Hindlimb muscle (tissue), 1 donor: Measurements from ENCODE around the gene DNAJC6. TPM values are rescaled to one million over a fixed set of nuclear protein-coding genes. Genes with fewer than 3 reads are reported as not detected.

Experiments used
- DNase-seq: peaks from one replicate; pipeline ENCODE4 v3.0.0-alpha.2; 2013
- polyA plus RNA-seq: library from polyadenylated mRNA; unstranded; fragments of 120-200 nt; gene quantifications from one replicate; pipeline ENCODE4 v1.2.1, GENCODE V29; 2013; ENCODE audit not compliant: insufficient read length

The DNAJC6 gene
- polyA plus RNA-seq, 1 donor = 0.56 TPM

DNA sequence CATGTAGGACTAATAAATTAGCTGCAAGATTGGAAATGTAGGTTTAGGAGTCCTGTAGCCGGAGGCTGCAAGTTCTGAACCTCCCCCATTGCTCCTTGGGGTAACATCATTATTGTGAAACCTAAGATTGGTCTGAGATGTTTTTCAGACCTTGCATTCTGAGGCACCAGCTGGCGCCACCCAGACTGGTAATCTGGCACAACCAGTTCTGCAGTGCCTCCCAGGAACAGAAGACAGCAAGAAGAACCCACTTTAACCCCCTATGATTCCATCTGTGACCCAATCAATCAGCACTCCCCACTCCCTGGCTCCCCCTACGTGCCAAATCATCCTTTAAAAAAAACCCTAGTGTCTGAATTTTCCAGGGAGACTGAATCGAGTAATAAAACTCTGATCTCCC, 11.6 kb upstream of the DNAJC6 start:
- DNase-seq = no peak

DNA sequence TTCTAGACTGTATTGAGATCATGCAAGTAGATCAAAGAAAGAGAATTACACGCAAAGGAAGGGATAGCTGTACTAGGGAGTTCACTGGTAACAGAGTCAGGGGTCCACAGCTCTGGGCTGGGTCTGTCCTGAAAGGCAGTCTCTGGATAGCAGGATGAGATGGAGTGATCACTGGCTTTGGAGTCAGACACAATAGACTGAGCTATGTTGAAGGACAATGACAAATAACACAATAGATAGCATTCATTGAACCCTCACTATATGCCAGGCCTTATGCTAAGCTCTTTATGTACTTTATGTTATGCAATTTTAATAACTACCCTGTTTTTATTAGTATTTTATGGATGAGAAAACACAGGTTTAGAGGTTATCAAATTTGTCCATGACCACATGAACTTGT, 10.0 kb upstream of the DNAJC6 start:
- DNase-seq = no peak

DNA sequence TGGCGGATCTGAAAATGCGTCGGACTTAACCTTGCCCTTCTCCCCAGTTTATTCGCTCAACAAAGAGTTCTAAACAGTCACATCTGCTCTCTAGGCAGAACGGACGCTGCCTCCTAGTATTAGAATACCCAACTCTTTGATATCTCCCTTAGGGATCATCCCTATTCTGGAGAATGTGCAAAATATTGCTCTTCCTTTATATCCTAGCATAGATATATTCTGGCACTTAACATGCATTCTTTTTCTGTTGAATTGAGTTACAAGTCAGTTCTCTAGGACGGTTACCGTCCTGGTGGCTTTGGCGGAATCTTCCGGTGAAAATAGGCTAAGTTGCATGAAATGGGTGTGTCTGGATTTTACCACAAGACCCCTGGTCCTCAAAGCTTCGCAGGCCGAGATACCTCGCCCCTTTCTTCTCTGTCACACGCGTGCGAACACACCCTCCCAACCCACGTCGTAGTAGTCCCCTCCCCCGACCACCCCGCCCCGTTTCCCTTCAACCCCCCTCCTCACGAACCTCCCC, 501 bp upstream of the DNAJC6 start:
- DNase-seq = no peak

DNA sequence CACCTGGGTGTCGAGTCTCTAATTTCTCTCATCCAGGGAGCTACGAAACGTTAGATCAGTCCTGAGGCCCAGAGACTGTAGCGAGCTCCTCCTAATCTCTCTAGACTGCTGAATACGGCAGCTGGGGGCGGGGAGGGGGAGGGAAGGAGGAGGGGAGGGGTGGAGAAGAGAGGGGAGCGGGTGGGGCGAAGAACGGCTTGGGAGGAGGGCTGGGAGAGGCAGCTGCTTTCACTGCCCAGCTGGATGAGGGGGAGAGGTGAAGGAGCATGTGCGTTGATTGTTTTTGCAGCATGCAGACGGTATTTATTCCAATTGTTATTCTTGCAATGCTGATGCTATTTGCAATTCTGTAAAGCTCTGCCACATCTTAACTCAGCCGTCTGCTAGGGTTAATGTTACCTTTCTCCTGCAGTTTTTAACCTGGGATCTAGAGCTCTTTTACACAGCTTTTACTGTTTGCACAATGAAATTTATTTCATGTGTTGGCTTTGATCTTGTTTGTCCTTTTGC, 790 bp downstream of the DNAJC6 start:
- no peak for DNase-seq

DNA sequence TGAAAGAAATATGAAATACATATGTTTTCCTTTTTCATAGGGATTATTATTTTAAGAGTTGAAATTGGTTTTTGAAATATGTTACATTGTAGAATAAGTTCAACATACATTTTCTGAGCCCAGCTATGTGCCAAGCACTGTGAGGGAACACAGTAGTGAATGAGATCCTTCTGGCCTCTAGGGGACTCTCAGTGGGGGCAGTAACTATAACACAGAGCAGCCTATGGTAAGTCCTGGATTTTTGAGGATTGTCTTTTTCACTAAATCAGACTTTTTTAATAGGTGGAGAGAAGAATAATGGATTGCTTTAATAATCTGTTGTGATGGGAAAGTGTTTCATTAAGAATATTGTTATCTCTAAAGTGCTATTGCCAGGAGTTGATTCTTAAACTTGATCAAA, 2.4 kb downstream of the DNAJC6 start:
- no peak for DNase-seq

DNA sequence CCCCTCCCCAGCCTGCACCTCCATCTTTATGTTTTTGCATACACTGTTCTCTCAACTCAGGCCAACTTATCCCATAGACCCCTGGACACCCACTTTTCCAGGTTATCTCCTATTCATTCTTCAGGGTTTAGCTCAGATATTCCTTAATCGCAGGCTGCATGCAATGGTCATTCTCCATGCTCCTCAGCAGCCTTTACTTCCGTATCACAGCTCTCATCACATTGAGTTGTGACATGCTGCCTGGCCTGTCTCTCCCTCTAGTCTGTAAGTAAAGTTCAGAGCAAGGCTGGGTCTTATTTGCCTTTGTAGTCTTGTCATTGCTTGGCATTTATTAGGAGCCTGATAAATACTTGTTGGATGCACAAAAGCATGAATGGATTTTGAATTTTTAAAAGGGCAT, 6.9 kb downstream of the DNAJC6 start:
- no peak for DNase-seq

DNA sequence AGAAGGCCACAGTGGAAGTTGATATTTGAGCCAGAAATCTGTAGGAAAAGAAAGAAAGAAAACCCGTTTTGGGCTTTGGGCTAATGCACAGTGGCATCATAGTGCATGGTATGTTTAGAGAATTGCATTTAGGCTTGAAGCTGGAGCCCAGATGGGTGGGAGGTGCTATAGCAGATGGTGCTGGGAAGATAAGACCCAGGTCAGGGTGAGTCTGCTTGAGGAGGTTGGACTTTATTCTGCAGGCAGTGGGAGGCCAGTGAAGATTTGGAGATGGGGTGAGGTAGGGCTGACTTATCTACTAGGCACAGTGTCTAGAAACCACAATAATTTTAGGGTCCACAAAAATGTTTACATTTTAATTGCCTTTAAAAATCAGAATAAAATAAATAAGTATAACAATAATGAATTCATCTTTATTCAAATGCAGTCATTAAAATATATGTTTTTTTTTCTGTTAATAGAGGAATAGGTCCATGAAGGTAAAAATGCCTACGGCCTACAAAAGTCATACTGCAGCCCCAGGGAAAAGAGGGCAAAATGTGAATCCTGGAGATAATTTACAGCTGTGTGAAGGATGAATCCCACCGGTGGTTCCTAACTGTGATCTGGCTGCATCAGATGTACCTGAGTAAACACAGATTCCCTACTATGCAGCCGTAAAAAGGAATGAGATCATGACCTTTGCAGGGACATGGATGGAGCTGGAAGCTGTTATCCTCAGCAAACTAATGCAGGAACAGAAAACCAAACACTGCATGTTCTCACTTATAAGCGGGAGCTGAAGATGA, 8.7 kb downstream of the DNAJC6 start:
- DNase-seq = no peak

DNA sequence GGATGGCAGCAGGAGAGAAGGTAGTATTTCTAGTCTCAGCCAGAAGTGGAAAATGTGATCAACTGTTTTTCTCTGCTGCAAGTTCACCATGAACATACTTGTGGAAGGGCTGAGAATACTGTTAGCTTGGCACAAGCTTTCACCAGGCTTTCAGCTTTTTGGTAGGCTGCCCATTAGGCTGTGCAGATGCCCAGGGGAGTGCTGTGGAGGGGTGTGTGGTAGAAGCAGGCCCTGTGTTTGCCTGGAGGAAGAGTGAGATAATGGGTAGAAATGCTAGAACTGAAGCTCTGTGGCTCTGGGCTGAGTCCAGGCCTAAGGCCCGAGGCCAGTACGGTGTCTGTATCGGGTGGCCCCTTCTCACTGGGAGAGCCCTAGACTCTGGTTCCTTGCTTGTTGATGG, 9.8 kb downstream of the DNAJC6 start:
- no peak for DNase-seq

DNA sequence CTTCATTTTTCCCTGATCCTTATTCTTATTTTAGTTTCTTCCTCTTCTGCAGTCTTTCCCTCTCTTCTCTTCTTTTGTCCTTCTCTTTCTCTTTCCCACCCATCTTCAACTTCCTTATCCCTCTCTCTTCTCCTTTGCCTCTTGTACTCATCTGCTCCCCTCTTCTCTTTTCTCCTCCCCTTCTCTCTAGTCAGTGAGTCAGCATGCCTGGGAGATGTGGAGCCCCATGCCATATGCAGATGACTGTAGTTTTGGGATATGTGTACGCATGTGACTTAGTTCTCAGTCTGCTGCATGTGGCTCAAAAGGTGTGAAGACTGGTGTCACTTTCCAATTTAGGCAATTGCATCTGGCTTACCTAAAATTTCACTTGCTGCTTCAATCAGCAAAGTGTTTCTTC, 10.4 kb downstream of the DNAJC6 start:
- no peak for DNase-seq

DNA sequence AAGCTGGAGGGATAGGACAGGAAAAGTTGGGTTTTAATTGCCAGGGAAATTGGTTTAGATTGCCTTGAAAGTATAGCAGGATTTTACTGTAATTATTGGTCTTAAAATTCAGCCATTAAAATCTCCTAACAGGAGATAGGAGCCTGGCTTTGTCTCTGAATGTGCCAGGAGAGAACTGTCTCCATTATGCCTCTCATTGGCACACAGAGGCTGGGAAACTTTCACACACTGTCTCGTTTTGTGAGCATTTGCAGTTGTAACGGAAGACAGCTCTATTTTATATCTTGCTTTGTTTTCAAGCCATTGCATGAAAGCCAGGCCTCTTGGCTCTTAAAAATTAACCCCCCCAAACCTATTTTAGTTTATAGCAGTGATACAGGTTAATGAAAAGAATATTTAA, 12.5 kb downstream of the DNAJC6 start:
- DNase-seq = no peak

DNA sequence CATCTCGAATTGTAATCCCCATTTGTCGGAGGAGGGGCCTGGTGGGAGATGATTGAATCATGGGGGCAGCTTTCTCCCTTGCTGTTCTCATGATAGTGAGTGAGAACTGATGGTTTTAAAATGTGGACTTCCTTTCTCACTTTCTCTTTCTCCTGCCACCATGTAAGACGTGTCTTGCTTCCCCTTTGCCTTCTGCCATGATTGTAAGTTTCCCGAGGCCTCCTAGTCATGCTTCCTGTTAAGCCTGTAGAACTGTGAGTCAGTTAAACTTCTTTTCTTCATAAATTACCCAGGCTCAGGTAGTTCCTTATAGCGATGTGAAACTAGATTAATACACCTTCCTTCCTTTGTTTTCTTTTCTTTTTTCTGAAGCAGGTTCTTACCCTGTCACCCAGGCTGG, 13.9 kb downstream of the DNAJC6 start:
- DNase-seq = no peak

DNA sequence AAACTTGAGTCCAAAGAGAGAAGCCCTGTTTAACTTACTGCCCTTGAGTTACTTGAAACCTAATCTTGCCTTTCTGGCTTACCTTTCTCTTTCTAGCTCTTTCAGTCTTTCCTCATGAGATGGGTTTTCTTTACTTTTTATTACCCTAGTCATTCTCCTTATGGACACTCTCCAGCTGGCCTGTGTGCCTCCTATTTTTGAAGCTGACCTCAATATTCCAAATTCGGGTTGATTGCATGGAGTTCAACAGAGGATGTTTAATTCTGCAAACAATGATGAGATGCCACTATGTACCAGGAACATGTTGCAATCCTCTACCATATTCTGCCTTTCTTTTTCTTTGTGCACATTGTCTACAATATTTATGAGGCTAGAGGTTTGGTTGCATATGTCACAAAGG, 20.7 kb downstream of the DNAJC6 start:
- no peak for DNase-seq

DNA sequence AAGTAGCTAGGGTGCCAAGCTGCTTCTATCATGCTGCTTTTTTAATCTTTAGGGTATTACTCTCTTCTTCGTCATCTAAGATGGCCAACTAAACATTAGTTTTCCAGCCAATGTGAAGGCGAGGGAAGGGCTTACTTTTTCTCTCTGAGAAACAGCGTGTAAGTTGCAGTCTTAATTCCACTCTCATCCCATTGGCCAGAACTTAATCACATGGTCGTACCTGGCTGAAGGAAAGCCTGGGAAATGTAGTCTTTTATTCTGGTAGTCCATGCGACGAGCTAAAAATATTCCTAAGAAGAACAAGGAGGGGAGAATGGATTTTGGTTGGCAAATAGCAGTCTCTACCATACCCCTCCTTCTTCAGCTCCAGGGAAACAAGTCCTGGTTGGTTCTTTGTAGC, 21.5 kb downstream of the DNAJC6 start:
- DNase-seq = no peak

DNA sequence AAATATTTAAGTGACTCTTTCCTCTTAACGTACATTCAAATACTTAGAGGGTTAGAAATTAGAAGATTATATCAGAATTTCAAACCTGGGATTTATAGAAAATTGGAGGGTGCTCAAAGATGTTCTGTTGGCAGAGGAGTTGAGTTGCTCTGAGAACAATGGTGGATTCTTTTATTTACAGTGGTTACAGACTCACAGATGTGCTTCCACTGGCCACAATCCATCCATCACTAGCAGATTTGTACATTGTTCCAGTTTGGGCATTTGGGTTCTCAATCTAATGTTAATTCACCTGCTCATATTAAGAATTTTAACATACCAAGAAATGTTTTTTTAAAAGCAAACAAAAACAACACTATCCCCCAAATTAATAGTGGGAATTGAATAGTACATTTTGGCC, 23.5 kb downstream of the DNAJC6 start:
- DNase-seq = no peak

DNA sequence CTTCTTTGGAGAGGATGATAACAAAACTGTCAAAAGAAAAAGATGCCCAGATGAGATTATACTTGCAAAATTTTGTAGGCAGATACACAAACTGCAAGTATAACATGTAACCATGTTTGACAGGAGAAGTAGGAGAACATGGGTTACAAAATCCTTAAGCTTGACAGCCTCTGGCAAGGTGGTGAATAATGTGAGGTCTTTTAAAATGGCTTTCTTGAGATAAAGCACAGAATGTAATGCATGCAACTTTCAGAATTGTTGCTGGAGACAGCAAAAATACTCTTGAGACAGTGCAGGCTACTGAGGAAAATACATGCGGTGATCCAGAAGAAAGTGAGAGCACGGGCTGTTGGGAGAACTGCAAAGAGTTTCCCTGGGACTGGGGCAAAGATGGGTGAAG, 24.7 kb downstream of the DNAJC6 start:
- no peak for DNase-seq

DNA sequence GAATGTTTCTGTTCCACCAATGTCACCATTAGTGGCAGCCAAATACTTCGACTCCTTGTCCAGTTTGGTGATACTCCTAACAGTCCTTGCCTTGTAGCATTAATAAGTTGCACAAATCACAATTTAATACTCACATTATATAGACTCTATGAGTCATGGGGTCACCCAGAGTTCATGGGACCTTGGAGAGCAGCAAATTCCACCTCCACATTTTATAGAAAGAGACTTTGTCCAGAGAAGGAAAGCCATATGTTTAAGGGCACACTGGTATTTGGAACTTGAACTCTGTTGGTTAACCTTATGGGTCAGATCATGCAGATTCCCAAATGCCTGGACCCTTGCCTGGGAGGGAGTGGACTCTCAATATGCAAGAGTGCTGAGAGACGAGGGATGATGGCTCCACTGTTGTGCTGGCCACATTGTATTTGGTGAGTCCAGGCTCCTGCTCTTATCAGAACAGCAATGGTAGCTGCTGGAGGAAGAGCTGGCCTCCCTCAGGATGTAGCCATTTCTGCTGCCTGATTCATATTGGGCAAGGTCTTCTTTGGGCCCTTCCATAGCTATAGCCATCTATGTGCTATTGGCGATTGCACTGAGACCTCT, 30.6 kb downstream of the DNAJC6 start:
- no peak for DNase-seq

DNA sequence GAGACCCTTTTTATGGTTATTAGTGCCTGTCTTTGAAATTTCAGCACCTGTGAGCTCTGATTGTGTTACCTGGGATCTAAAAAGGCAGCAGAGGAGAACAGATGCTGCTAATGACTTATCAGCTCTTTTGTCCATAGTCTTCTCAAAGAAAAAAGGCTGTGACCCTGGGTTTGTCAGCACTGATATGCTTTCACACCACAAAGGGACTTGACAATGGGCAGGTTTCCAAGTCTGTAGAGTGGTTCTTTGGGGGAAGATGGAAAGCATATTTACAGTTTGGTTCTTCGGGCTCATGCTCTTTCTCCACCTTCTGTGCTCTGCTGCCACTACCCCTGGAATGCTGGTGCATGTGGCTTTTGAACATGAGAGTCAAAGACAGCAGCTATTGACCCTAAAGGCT, 32.0 kb downstream of the DNAJC6 start:
- DNase-seq = no peak

DNA sequence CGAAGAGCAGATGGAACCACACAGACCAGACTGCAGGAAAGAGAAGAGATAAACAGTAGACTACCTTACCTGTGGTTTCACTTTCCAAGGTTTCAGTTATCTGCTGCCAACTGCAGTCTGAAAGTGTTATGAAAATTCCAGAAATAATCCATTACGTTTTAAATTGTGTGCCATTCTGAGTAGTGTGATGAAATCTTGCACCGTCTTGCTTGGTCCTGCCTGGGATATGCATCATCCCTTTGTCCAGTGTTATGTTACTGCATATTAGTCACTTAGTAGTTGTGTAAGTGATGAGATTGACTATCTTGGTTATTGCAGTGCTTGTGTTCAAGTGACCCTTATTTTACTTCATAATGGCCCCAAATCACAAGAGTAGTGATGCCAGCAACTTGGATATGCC, 33.9 kb downstream of the DNAJC6 start:
- no peak for DNase-seq

DNA sequence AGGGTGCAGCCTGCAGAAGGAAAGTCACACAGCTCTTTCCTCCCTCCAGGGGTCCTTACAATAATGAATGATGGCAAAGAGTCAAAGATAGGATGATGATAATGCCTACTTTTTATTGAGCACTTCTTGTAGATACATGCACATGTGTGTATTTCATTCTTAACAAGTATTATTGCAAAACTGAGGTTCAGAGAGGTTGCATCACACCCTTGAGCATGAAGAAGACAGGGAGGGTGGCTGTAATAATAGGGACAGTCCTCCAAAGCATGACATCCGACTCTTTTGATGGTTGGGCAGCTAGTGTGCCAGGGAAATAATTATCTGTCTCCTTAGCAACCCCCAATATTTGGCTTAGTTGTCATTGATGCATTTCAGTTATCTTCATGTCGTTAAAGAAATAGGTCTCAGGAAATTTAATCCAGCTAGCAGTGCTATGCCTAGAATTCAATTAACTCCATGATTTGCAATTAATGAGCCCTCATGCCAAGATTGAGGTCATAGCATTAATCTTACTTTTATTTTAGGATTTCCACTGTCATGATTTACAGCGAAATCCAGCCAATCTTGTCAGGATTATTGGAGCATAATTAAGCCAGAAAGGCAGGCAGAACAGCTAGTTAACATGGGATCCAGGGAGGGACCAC, 35.0 kb downstream of the DNAJC6 start:
- no peak for DNase-seq

DNA sequence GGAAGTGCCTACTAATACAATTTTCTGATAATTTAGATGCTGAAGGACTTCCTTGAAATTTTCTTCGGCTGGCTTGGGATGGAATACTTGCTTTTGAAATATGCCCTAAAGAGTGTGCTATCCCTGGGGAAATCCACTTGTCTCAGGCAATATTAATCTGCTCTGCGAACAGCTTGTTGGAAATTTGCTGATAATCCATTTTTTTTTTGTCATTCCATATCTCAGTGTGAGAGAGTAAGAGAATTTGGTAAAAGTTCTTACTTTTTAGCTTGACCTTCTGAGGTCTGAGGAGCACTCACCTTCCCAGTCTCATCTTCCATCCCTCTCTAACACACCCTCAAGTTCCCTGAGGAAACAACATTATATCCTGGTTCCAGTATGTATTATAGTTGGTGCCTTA, 36.8 kb downstream of the DNAJC6 start:
- DNase-seq = no peak

DNA sequence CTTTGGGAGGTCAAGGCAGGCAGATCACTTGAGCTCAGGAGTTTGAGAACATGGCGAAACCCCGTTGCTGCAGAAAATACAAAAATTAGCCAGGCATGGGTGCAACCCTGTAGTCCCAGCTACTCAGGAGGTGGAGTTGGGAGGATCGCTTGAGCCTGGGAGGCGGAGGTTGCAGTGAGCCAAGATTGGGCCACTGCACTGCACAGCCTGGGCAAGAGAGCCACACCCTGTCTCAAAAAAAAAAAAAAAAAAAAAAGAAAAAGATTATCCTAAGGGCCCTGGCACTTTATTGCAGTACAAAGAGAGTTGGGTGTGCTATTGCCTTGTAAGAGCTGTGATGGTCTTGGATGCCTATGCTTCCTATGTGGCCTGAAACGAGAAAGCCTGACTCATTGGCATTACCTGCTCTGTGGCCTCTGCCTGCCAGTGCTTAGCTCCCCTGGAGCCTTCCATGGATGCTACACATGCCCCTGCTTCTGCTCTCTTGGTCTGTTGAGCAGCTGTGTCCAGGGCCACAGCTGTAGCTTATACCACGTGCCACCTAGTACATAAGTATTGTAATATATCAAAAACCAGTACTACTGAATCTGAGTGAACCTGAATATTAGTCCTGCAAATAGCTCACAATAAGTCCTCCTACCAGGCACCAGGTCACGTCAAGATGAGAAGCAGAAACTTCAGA, 45.8 kb downstream of the DNAJC6 start:
- no peak for DNase-seq

DNA sequence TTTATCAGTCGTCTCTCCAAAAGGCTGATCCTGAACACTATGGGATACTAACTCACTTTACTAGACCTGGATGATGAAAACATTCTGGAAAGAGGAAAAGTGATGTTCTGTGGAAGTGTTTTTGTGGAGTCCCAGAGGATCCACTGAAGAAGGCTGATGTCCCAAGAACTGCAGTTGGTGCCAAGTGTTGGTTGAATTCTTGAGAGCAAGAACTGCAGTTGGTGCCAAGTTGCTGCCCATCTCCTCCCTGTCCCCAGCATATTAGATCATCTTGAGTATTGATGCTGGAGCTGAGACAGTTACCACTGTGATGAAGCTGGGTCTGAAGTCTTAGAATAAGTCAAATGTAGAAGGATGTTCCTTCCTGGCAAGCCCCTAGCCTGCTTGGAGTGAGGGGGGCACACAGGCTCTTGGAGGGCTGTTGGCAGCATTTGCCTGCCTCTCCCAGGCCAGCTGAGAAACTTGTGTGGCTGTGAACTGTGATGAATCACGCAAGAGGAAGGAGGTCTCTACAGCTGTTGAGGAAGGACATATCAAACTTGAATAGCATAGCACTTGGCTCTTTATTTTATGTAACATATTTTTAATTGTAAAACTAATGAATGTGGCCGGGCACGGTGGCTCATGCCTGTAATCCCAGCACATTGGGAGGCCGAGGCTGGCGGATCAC, 48.1 kb downstream of the DNAJC6 start:
- no peak for DNase-seq

DNA sequence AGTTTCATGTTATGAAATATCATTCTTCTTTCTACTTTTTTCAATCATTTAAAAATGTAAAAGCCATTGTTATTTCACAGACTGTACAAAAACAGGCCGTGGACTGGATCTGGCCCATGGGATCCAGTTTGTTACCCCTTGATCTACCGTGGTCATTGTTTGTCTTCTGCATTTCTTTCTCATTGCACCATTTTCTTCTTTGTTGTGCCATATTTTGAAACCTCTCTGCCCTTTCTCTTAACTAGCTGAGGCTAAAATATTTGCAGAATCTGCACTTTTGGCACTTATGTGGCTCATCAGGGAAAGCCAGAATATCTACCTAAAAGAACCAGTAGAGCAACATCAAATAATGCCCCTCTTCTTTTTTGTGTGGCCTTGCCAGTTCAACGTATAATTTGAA, 50.5 kb downstream of the DNAJC6 start:
- no peak for DNase-seq
